ENCODE measurements around the gene SULF2.

DNA sequence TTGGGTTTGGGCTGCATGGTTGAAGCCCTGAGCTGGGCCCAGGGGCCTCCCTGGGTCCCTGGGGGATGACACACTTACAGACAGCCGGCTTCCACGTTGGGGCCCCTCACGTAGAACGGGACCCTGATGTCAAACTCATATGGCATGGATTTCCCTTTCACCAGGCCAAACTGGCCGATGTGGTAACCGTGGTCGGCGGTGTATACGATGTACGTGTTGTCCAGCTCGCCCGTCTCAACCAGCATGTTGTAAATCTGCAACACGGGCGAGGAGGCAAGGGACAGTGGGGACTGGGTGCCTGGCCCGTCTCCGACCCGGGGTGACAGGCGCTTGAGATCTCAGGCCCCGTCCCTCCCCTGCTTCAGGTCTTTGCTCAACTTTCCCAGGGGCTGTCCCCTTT lies 102.4 kb downstream of the SULF2 start:
- TF ChIP-seq, protein P1, sequence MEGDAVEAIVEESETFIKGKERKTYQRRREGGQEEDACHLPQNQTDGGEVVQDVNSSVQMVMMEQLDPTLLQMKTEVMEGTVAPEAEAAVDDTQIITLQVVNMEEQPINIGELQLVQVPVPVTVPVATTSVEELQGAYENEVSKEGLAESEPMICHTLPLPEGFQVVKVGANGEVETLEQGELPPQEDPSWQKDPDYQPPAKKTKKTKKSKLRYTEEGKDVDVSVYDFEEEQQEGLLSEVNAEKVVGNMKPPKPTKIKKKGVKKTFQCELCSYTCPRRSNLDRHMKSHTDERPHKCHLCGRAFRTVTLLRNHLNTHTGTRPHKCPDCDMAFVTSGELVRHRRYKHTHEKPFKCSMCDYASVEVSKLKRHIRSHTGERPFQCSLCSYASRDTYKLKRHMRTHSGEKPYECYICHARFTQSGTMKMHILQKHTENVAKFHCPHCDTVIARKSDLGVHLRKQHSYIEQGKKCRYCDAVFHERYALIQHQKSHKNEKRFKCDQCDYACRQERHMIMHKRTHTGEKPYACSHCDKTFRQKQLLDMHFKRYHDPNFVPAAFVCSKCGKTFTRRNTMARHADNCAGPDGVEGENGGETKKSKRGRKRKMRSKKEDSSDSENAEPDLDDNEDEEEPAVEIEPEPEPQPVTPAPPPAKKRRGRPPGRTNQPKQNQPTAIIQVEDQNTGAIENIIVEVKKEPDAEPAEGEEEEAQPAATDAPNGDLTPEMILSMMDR (IDR thresholded peaks at IDR 0.05): no peak
- no peak for TF ChIP-seq POLR2A (IDR thresholded peaks at IDR 0.05)
- no peak for TF ChIP-seq EP300 (IDR thresholded peaks at IDR 0.05)
- TF ChIP-seq POLR2AphosphoS5 (IDR thresholded peaks at IDR 0.05): no peak
